Measurements from ENCODE around the gene CP.
A peak's percentile ranks its signal among the peaks of the same experiment; 100 is the strongest.

CP gene

DNA sequence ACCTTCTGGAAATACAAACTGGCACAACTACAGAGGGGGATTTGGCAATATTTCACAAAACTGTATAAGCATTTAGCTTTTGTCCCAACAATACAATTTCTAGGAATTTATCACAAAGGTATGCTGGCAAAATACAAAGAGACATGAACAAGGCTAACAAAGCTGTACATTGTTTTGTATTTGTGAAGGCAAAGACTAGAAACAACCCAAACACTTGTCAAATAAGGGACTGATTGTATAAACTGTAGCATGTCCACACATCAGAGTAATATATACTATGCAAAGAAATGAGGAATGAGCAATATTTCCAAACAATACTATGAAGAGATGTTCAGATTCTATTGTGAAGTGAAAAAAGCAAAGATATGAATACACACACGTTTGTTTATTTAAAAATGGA is 26.4 kb downstream of the CP start:
- no peak overlapping the region for H3K4me3 ChIP-seq
- H3K4me2 ChIP-seq, result no peak overlapping the region
- no peaks in the 10 kb centered on the region for H3K27me3 ChIP-seq
- no peak overlapping the region for H3K27ac ChIP-seq
- H3K4me1 ChIP-seq, result no peaks in the 10 kb centered on the region
- no peaks in the 10 kb centered on the region for H3K36me3 ChIP-seq
- no peak for TF ChIP-seq Cebpa-rat (IDR thresholded peaks at IDR 0.05)
- no peaks in the 10 kb centered on the region for H3K9me3 ChIP-seq
- H4K20me1 ChIP-seq, result no peaks in the 10 kb centered on the region
- H3K9ac ChIP-seq, result no peak overlapping the region

GRCh38 chr3:149188494-149188893 is 33.1 kb downstream of the CP start:
- Histone ChIP-seq H3K27ac (no peak overlapping the region), H3K36me3 (no peaks in the 10 kb centered on the region), H4K20me1 (no peaks in the 10 kb centered on the region), H3K27me3 (no peaks in the 10 kb centered on the region), H3K4me1 (no peaks in the 10 kb centered on the region), H3K9ac (no peak overlapping the region), H3K9me3 (no peaks in the 10 kb centered on the region), H3K4me2 (no peak overlapping the region), H3K4me3 (no peak overlapping the region)
- no peak for TF ChIP-seq Cebpa-rat (IDR thresholded peaks at IDR 0.05)

DNA sequence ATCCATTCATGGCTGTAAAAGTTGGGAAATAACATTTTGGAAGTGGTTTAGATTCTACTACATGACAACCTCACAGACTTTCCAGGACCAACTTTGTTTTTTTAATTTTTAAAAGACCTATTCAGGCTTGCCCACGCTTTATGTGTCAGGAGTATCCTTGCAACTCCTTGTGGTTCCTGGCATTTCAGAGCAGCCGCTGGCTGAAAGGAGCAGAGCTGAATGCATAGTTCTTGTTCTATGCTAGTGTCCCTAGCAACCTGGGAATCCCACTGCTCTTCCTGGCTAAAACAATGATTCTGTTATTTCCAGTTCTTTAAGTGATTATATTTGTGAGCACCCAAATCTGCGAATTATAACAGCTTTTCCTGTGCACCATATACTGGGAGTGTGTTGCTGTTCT is 34.9 kb downstream of the CP start:
- H4K20me1 ChIP-seq, result no peaks in the 10 kb centered on the region
- H3K27me3 ChIP-seq, result no peaks in the 10 kb centered on the region
- no peak overlapping the region for H3K9ac ChIP-seq
- H3K27ac ChIP-seq, result no peak overlapping the region
- no peak for TF ChIP-seq Cebpa-rat (IDR thresholded peaks at IDR 0.05)
- H3K9me3 ChIP-seq, result no peaks in the 10 kb centered on the region
- no peaks in the 10 kb centered on the region for H3K36me3 ChIP-seq
- H3K4me2 ChIP-seq, result no peak overlapping the region
- H3K4me1 ChIP-seq, result no peaks in the 10 kb centered on the region
- no peak overlapping the region for H3K4me3 ChIP-seq

DNA sequence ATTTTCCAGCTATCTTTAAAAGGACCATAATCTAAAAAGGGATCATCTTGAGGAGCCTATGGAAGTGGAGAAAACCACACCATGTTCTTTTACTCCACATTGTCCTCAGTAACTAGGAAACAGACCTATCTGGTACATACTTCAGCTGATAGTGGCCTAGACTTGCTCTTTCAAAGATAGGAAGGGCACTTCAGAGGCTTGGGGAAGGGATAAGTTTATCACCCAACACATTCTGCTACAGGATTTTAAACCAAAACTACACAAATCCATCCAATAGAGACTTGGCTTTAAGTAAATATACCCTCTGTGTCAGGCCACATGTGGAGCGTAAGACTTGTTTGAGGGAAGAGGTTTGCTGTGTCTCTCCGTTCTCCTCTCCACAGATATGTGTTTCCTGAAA is 35.4 kb downstream of the CP start:
- Histone ChIP-seq H3K4me3 (no peak overlapping the region), H3K4me2 (no peak overlapping the region), H4K20me1 (no peaks in the 10 kb centered on the region), H3K9me3 (no peaks in the 10 kb centered on the region), H3K36me3 (no peaks in the 10 kb centered on the region), H3K27ac (no peak overlapping the region), H3K27me3 (no peaks in the 10 kb centered on the region), H3K4me1 (no peaks in the 10 kb centered on the region), H3K9ac (no peak overlapping the region)
- no peak for TF ChIP-seq Cebpa-rat (IDR thresholded peaks at IDR 0.05)

GRCh38 chr3:149181182-149181581 is 40.4 kb downstream of the CP start:
- H3K27ac ChIP-seq, result no peak overlapping the region
- no peak overlapping the region for H3K9ac ChIP-seq
- no peaks in the 10 kb centered on the region for H3K4me1 ChIP-seq
- H3K36me3 ChIP-seq, result peaks cover 16% of the 10 kb centered on the region; the same call in 1 of the 2 replicates
- H3K27me3 ChIP-seq, result no peaks in the 10 kb centered on the region
- no peak for TF ChIP-seq Cebpa-rat (IDR thresholded peaks at IDR 0.05)
- H3K9me3 ChIP-seq, result no peaks in the 10 kb centered on the region
- H3K4me2 ChIP-seq, result no peak overlapping the region
- H4K20me1 ChIP-seq, result no peaks in the 10 kb centered on the region
- H3K4me3 ChIP-seq, result no peak overlapping the region

- no peak overlapping the region for H3K4me3 ChIP-seq
- peaks cover 7% of the 10 kb centered on the region for H3K4me1 ChIP-seq
- no peak overlapping the region for H3K4me2 ChIP-seq
- H3K27me3 ChIP-seq, result no peaks in the 10 kb centered on the region
- H3K9ac ChIP-seq, result no peak overlapping the region
- peaks cover 16% of the 10 kb centered on the region; the same call in 1 of the 2 replicates for H3K36me3 ChIP-seq
- H3K27ac ChIP-seq, result no peak overlapping the region
- no peak for TF ChIP-seq Cebpa-rat (IDR thresholded peaks at IDR 0.05)
- H4K20me1 ChIP-seq, result no peaks in the 10 kb centered on the region
- no peaks in the 10 kb centered on the region for H3K9me3 ChIP-seq
Measured at GRCh38 chr3:149180057-149180573, 41.5 kb downstream of the CP start.

GRCh38 chr3:149179220-149179619 is 42.4 kb downstream of the CP start:
- H4K20me1 ChIP-seq, result no peaks in the 10 kb centered on the region
- H3K4me2 ChIP-seq, result no peak overlapping the region
- H3K4me3 ChIP-seq, result no peak overlapping the region
- TF ChIP-seq Cebpa-rat (IDR thresholded peaks at IDR 0.05), result no peak
- no peaks in the 10 kb centered on the region for H3K9me3 ChIP-seq
- no peak overlapping the region for H3K9ac ChIP-seq
- H3K4me1 ChIP-seq, result peaks cover 16% of the 10 kb centered on the region
- peaks cover 16% of the 10 kb centered on the region; the same call in 1 of the 2 replicates for H3K36me3 ChIP-seq
- H3K27ac ChIP-seq, result no peak overlapping the region
- H3K27me3 ChIP-seq, result no peaks in the 10 kb centered on the region

DNA sequence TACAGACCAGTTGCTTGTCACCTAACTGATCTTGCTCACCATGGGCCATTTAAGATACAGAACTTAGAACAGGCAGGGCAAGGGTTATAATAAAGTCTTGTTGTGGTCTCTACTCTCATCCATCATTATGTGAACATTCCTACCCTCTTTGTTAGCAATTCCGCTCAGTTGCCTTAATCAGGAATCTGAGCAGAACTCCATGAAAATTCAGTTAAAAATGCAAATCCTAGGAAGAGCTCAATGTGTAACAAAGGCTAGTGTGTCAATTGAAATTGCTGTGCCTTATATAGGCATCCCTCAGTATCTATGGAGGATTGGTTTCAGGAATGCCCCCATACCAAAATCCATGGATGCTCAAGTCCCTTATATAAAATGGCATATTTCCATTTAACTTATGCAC is 44.5 kb downstream of the CP start:
- no peak for TF ChIP-seq Cebpa-rat (IDR thresholded peaks at IDR 0.05)
- H3K4me3 ChIP-seq, result no peak overlapping the region
- H3K4me1 ChIP-seq, result peaks cover 20% of the 10 kb centered on the region
- no peaks in the 10 kb centered on the region for H3K9me3 ChIP-seq
- no peak overlapping the region for H3K9ac ChIP-seq
- no peak overlapping the region for H3K27ac ChIP-seq
- H3K4me2 ChIP-seq, result no peak overlapping the region
- H3K36me3 ChIP-seq, result peaks cover 33% of the 10 kb centered on the region; the same call in 1 of the 2 replicates
- no peaks in the 10 kb centered on the region for H3K27me3 ChIP-seq
- no peaks in the 10 kb centered on the region for H4K20me1 ChIP-seq

DNA sequence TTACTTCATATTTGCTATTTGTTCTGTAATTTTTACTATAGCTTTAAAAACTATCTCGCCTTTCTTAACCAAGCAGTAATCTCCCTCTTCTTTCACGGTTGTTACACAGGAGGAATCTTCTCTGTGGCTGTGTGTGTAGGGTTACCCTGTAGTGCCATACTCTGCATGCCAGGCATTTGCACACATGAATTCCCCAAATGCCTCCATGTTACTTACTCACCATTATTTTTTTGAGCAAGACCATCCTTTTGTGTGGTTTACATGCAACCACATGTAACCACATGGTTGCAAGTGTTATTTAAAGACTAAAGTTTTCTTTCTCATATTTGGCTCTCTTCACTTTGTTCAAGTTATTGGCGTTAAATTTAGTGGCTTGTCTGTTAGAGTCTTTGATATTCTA is 46.7 kb downstream of the CP start:
- Histone ChIP-seq H3K4me3 (no peak overlapping the region), H3K4me2 (peak overlapping the region; percentile 56), H3K36me3 (peaks cover 53% of the 10 kb centered on the region), H3K27me3 (no peaks in the 10 kb centered on the region), H3K9me3 (no peaks in the 10 kb centered on the region), H3K9ac (no peak overlapping the region), H4K20me1 (no peaks in the 10 kb centered on the region), H3K27ac (no peak overlapping the region), H3K4me1 (peaks cover 20% of the 10 kb centered on the region)
- no peak for TF ChIP-seq Cebpa-rat (IDR thresholded peaks at IDR 0.05)

GRCh38 chr3:149170672-149171071 is 51.0 kb downstream of the CP start:
- H3K9me3 ChIP-seq, result no peaks in the 10 kb centered on the region
- H3K4me1 ChIP-seq, result peaks cover 18% of the 10 kb centered on the region
- H4K20me1 ChIP-seq, result no peaks in the 10 kb centered on the region
- no peaks in the 10 kb centered on the region for H3K27me3 ChIP-seq
- peaks cover 68% of the 10 kb centered on the region for H3K36me3 ChIP-seq
- H3K9ac ChIP-seq, result no peak overlapping the region
- no peak for TF ChIP-seq Cebpa-rat (IDR thresholded peaks at IDR 0.05)
- H3K4me3 ChIP-seq, result no peak overlapping the region
- H3K27ac ChIP-seq, result no peak overlapping the region
- H3K4me2 ChIP-seq, result no peak overlapping the region

DNA sequence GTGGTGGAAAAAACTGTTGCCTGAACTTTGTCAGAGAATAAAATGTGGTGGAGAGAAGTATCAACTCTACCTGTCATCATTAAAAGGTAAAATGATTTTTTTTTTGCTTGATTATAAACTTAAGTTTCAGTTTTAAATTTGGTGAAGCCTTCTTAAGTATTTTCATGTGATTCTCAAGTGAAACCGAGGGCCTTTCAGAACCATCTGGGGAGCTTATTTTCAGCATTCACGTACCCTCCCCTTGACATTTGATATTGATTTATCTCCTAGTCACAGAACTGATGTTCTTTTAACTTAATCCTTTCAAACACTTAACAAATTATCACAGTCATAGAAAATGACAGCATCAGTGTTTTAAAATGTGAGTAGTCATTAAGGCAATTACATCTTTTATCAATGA is 53.7 kb downstream of the CP start:
- no peaks in the 10 kb centered on the region for H4K20me1 ChIP-seq
- no peak overlapping the region for H3K27ac ChIP-seq
- peaks cover 5% of the 10 kb centered on the region for H3K4me1 ChIP-seq
- no peak overlapping the region for H3K4me2 ChIP-seq
- H3K9me3 ChIP-seq, result no peaks in the 10 kb centered on the region
- H3K36me3 ChIP-seq, result peaks cover 78% of the 10 kb centered on the region
- H3K27me3 ChIP-seq, result no peaks in the 10 kb centered on the region
- H3K9ac ChIP-seq, result no peak overlapping the region
- no peak overlapping the region for H3K4me3 ChIP-seq
- TF ChIP-seq Cebpa-rat (IDR thresholded peaks at IDR 0.05), result no peak

All from BLaER1 (cell line).